Inflammatory macrophage treated with lipopolysaccharide for 4 hours (primary cell): ENCODE results near the gene KIRREL3.

Experiments used
- DNase-seq: peaks from one replicate; pipeline ENCODE4 v3.0.0-alpha.2; 2020

KIRREL3 gene

GRCh38 chr11:126592496-126593410 lies 407.8 kb downstream of the KIRREL3 start:
- DNase-seq, result no peak

DNA sequence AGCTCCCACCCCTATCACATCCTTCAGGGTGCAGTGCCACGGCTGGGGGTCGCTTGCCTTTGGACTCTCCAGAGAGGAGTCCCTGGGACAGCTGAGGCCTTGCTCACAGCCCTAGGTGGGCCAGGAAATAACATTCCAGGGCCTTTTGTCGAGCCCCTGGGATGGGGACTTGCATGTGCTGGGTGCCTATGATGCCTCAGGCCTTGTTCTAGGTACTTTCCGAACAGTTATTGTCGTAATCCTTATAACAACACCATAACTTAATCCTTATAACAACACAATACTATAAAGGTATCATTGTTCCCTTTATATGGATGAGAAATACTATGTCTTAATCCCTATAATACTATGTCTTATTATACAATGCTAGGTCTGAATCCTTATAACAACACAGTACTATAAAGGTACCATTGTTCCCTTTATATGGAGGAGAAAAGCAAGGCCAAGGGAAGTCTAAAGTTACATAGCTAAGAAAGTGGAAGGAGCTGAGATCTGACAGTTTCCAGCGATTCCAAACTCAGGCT lies 408.5 kb downstream of the KIRREL3 start:
- DNase-seq, result no peak

DNA sequence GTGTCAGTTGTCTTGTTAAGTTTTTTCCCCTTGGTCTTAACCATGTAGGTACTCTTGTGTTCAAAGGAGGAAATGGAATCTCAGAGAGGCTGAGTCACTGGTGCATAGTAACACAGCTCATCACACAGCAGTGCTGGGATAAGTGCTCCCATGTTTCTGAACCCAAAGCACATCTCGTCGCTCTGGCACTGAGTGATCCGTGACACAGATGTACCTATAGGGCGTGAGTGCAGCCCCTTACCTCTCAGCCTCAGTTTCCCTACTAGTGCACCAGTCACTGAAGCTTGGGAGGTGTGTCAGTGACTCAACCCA lies 411.1 kb downstream of the KIRREL3 start:
- no peak for DNase-seq

DNA sequence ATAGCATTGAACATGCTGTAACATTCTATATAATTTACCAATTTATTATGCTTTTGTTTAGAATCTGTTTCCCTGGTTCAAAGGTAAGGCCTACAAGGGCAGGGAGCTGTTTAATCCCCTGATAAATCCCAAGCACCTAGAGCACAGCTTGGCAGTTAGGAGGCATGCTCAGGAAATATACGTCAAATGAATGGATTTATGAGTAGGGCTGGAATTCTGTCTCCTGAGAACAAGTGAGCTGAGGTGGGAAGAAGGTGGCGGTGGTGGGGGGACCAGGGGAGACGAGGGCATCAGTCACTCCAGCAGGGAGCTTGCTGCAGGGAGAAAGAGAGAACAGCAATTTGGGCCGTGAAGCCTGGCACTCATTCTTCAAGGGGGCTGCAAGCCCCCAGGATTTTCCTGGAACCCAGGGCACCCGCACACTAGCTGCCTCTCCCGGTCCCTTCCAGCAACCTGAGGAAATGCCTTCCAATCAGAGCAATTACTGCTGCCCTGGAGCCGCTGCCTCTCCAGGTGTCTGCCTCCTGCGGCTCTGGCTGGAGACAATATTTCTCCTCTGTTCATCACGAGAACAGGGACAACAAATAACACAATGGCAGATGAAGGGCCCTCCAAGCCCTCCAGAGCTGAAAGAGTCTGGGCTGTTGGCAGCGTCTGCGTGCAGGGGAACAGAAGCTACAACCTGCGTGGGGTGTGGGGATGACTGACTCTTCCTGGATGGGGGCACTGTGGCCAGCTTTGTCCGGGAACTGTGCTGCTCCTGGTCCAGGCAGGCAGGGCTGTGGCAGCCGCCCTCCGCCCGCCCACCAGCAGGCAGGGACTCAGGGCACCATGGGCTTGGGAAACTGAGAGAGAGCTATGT lies 411.7 kb downstream of the KIRREL3 start:
- no peak for DNase-seq

DNA sequence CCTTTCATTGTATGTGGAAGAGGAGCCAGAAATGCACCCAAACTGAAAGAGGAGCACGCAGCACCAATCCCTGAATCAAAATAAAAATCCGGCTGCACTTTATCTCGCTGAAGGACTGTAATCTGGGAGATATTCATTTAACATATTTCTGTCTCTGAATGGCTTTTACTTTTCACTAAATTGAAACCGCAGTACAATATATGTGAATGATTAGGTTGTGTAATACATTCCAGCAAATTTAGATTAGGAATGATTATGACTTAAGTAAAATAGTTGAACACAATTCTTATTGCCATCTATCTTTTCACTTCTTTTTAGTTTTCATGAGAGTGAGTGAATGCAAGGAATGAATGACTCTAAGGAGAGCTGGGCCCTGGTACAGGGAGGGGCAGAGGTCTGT lies 413.0 kb downstream of the KIRREL3 start:
- DNase-seq, result no peak

DNA sequence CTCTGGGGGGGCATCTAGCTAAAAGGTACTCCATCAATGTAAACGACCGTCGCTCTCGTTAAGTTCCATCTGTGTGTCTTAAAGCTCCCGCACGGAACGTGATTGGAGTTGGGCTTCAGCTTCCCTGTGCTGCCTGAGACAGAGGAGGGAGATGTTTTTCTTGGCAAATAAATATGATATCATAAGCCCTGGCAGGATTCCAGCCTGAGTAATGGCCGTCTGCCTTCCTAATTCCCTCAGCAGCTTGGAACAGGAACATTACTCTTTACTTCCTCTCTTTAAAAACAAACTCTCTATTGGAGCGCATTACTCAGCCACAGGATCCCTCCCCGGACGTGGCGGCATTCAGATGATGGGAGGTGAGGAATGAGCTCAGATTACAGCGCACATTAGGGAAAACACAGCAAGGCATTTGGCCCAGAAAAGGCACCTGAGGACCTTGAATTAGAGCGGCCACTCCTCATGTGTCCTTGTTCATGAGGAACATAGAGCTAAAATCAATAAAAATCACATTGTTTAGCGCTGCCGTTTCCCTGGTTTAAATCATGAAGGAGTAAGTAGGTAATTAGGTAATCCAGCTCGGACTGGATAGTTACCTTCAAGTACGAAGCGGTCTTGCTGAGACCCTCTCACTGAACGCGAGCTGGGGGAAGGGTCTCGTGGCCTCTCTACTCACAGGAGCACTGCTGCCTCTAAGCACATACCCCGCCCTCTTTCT lies 414.6 kb downstream of the KIRREL3 start:
- peak; percentile 41 for DNase-seq

DNA sequence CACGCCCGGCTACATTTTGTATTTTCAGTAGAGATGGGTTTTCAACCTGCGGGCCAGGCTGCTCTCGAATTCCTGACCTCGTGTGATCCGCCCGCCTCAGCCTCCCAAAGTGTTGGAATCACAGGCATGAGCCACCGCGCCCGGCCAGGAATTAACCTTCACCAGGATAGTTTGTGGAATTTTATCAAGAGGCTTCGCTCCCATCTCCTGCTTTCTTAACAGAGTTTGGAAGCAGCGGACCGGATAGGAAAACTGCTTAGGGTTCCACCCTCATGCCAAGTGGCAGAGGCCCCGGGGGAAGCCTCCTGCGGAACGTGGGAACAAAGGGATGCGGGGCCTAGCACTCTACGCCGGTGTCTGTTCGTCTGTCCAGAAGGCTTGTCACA lies 415.2 kb downstream of the KIRREL3 start:
- DNase-seq, result no peak

- DNase-seq, result no peak
Measured at GRCh38 chr11:126583594-126584427, 416.8 kb downstream of the KIRREL3 start.

GRCh38 chr11:126583101-126583500 lies 417.5 kb downstream of the KIRREL3 start:
- DNase-seq, result no peak

DNA sequence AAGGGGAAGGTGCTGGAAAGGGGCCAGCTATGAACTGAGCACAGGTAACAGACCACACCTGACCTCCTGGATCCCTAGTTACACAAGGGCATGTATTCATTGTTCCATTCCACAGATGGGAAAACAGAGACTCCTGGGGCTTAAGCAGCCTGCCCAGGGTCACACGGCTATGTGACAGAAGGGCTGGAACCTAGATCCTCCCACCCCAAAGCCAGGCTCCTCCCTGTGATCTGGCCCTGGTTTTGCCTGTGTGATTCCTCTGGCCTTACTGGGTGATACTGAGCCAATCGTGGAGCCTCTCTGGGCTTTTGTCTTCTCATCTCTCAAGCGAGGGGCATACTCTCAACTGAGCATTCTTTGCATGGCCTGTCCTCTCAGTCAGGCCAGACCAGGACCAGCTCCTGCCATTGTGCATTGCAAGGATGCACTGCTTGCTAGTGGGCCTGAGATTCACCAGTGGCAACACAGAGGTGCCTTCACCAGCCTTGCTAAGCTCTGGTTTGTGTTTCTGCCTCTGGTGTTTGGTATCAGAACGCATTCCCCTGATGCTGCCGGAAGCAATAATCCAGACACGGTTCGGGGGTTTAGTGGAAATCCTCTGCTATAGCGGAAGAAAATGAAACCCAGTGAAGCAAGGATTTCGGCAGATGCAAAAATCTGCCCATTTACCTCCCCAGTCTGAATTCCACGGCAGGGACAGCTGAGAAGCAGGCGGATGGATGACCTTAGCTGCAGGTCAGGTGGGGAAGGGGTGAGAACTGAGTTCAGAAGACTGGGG lies 418.5 kb downstream of the KIRREL3 start:
- DNase-seq, result no peak

DNA sequence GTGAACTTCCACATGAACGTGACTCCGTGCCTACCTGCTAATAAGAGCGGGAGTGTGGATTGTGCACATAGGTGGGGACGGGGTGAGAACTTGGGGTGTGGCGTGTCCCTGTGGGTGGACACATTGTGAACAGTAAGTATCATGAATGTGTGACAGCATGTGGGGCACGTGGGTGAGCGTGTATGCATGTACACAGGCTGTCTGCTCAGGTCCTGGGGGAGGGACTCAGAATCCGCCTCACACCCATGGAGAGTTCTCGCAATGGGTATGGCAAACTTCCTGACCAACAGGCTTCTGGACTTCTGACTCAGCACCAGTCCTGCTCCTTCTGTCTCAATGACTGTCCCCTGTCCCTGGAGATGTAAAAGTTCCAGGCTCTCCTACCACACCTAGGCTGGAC lies 422.1 kb downstream of the KIRREL3 start:
- DNase-seq, result no peak

DNA sequence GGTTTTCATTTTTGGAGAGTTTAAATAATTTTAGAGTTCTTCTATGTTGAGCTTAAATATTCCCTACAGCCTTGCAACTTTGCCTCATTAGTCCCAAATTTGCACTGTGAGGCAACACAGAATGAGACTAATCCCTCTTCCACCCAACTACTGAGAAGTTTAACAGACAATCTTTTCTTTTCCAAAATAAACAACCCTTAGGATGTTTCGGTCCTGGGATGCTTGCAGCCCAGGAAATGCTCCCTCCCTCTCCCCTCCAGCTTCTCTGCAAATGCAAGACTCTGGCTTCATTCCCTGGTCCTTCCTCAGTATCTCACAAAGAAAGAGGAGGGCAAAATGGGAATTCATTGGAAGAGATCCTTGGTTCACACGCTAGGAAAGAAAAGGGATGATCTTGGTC lies 422.5 kb downstream of the KIRREL3 start:
- no peak for DNase-seq

DNA sequence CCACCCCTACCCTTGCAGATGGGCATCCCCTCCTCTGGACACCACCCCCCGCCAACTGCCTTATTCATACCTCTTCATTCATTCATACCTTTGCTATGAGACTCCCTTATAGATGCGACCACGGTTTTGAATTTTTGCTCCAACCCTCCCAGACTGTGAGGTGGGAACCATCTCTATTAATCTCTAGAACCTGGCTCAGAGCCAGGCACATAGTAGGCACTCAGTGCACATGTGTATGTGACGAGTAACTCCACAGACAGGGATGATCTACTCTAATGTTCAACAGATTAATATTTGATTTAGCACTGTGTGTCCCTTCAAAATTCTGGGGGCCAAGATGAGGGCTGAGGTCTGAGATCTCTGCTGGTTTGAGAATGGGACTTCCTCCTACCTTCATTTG lies 424.7 kb downstream of the KIRREL3 start:
- DNase-seq, result no peak

GRCh38 chr11:126573325-126573978 lies 427.1 kb downstream of the KIRREL3 start:
- no peak for DNase-seq

- no peak for DNase-seq
Measured at GRCh38 chr11:126570489-126570888, 430.1 kb downstream of the KIRREL3 start.

GRCh38 chr11:126567419-126567818 lies 433.2 kb downstream of the KIRREL3 start:
- DNase-seq, result no peak

DNA sequence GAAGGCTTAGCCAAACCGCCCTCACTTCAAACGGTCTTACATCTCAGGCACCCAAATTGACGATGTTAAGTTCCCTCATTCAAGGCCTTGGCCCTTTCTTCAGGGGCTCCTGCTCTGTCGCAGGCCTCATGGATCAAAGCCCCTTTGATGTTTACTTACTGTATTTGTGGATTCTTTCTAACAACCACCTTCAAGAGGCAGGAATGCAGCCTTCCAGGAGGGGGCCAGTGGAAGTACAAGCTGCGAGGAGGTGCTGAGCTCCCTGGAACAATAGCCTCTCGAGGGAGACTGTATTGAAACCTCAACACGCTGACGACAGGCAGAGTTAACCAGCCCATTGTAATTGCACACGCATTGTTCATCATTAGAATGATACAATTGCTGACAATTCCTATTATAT lies 436.0 kb downstream of the KIRREL3 start:
- DNase-seq, result no peak

- DNase-seq, result peak; percentile 7
Measured at GRCh38 chr11:126561327-126561893, 439.2 kb downstream of the KIRREL3 start.

- no peak for DNase-seq
Measured at GRCh38 chr11:126560221-126560620, 440.3 kb downstream of the KIRREL3 start.
